Fibroblast of skin of scalp (primary cell): ENCODE data around the gene PPP6R2.
"Not testable (repeated sequence)": the region's sequence is repeated elsewhere in the genome, so short reads cannot be mapped to it uniquely, and the experiment has no call there.

Source experiments
- DNase-seq: peaks from one replicate; pipeline ENCODE4 v3.0.0-alpha.2; 2013

PPP6R2 gene

GRCh38 chr22:50318698-50319411, 24.3 kb upstream of the PPP6R2 start:
- DNase-seq, result no peak

- DNase-seq, result no peak
These were observed 23.6 kb upstream of the PPP6R2 start for GRCh38 chr22:50319503-50319951.

- DNase-seq, result no peak
These were observed 23.0 kb upstream of the PPP6R2 start for GRCh38 chr22:50320116-50320515.

- DNase-seq, result no peak
These were observed 22.3 kb upstream of the PPP6R2 start for GRCh38 chr22:50320671-50321325.

- not testable (repeated sequence) for DNase-seq
These were observed 20.6 kb upstream of the PPP6R2 start for GRCh38 chr22:50322382-50323104.

GRCh38 chr22:50323900-50324299, 19.2 kb upstream of the PPP6R2 start:
- DNase-seq, result no peak

- DNase-seq, result no peak
These were observed 17.5 kb upstream of the PPP6R2 start for GRCh38 chr22:50325444-50326224.

GRCh38 chr22:50326225-50326955, 16.7 kb upstream of the PPP6R2 start:
- no peak for DNase-seq

- DNase-seq, result peak; percentile 85
These were observed 16.0 kb upstream of the PPP6R2 start, which contains the start of gene DENND6B for GRCh38 chr22:50326956-50327710. Gene DENND6B, minus strand, starts transcription at chr22:50327012. Its CDS starts 24 bp downstream, at chr22:50326988.

GRCh38 chr22:50327711-50328019, 15.5 kb upstream of the PPP6R2 start:
- no peak for DNase-seq

GRCh38 chr22:50329236-50329635, 13.9 kb upstream of the PPP6R2 start:
- peak; percentile 61 for DNase-seq

- DNase-seq, result not testable (repeated sequence)
These were observed 8.7 kb upstream of the PPP6R2 start for GRCh38 chr22:50334433-50334832.

GRCh38 chr22:50337262-50338041, 5.7 kb upstream of the PPP6R2 start:
- no peak for DNase-seq

GRCh38 chr22:50338042-50338573, 5.0 kb upstream of the PPP6R2 start:
- no peak for DNase-seq

GRCh38 chr22:50338860-50339462, 4.2 kb upstream of the PPP6R2 start:
- no peak for DNase-seq

GRCh38 chr22:50339945-50340879, 2.9 kb upstream of the PPP6R2 start:
- DNase-seq, result peak; percentile 43

GRCh38 chr22:50341977-50342650, 1.0 kb upstream of the PPP6R2 start:
- peak; percentile 85 for DNase-seq

GRCh38 chr22:50343541-50343935, 411 bp downstream of the PPP6R2 start:
- DNase-seq, result no peak
